Left hindlimb (tissue), 1 donor: ENCODE measurements around the gene ZNF554.
"Not testable (repeated sequence)": the region's sequence is repeated elsewhere in the genome, so short reads cannot be mapped to it uniquely, and the experiment has no call there.

Experiments used
- DNase-seq: peaks from one replicate; pipeline ENCODE4 v3.0.0-alpha.2; 2018

The ZNF554 gene

GRCh38 chr19:2808129-2808941 is 11.3 kb upstream of the ZNF554 start:
- DNase-seq = no peak

GRCh38 chr19:2809387-2810140 is 10.1 kb upstream of the ZNF554 start:
- no peak for DNase-seq

- no peak for DNase-seq
Measured at GRCh38 chr19:2810141-2811091, 9.3 kb upstream of the ZNF554 start.

GRCh38 chr19:2811221-2811722 is 8.4 kb upstream of the ZNF554 start:
- no peak for DNase-seq

GRCh38 chr19:2811735-2812413 is 7.8 kb upstream of the ZNF554 start:
- DNase-seq = no peak

GRCh38 chr19:2812414-2813234 is 7.0 kb upstream of the ZNF554 start:
- no peak for DNase-seq

GRCh38 chr19:2813235-2814160 is 6.2 kb upstream of the ZNF554 start:
- no peak for DNase-seq

GRCh38 chr19:2814426-2814825 is 5.2 kb upstream of the ZNF554 start:
- DNase-seq = no peak

- DNase-seq = no peak
Measured at GRCh38 chr19:2815191-2815614, 4.5 kb upstream of the ZNF554 start.

- DNase-seq = no peak
Measured at GRCh38 chr19:2815923-2816322, 3.7 kb upstream of the ZNF554 start.

GRCh38 chr19:2816641-2817040 is 3.0 kb upstream of the ZNF554 start:
- no peak for DNase-seq

GRCh38 chr19:2817237-2817829 is 2.3 kb upstream of the ZNF554 start:
- DNase-seq = not testable (repeated sequence)

- no peak for DNase-seq
Measured at GRCh38 chr19:2820112-2820702, 539 bp downstream of the ZNF554 start.

- no peak for DNase-seq
Measured at GRCh38 chr19:2822846-2823245, 3.2 kb downstream of the ZNF554 start.

- DNase-seq = no peak
Measured at GRCh38 chr19:2823646-2824045, 4.0 kb downstream of the ZNF554 start.

- DNase-seq = no peak
Measured at GRCh38 chr19:2824129-2824528, 4.5 kb downstream of the ZNF554 start.

GRCh38 chr19:2827022-2827421 is 7.4 kb downstream of the ZNF554 start:
- no peak for DNase-seq

- DNase-seq = no peak
Measured at GRCh38 chr19:2827840-2828489, 8.3 kb downstream of the ZNF554 start.
